Measurements from ENCODE around the gene BBS10. TPM values are rescaled to one million over a fixed set of nuclear protein-coding genes. Genes with fewer than 3 reads are reported as not detected.
"Not testable (repeated sequence)": the region's sequence is repeated elsewhere in the genome, so short reads cannot be mapped to it uniquely, and the experiment has no call there.

Gene BBS10
- total RNA-seq, 1 experiment from 2014 or later, result 6.0 TPM

DNA sequence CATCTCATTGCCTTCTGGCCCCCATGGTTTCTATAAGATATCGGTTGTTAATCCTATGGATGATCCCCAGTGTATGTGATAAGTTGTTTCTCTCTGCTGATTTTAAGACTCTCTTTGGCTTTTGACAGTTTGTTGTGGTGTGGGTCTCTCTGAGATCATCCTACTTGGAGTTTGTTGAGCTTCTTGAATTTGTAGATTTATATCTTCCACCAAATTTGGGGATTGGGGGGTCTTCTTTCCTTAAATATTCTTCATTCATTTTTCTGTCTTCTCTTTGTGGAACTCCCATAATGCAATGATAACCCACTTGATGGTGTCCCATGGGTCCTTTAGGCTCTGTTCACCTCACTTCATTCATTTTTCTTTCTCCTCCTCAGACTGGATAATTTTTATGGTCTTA, 20.0 kb upstream of the BBS10 start:
- H3K9me3 ChIP-seq, result no peaks in the 10 kb centered on the region
- H3K27ac Mint-ChIP-seq (ENCODE audit: unreplicated experiment), result no peak overlapping the region
- H3K27me3 Mint-ChIP-seq (ENCODE audit: insufficient read depth, unreplicated experiment), result no peaks in the 10 kb centered on the region
- no peaks in the 10 kb centered on the region for H3K36me3 ChIP-seq (ENCODE audit: control insufficient read depth, insufficient read depth, low read length)
- peaks cover 10% of the 10 kb centered on the region for H3K9me3 Mint-ChIP-seq (ENCODE audit: unreplicated experiment)
- BruUV-seq (replicated peaks), result no TSS peak
- ChIA-PET POLR2A (no interaction called here), CTCF (no interaction called here)
- H3K4me3 ChIP-seq (ENCODE audit: low read depth, low read length), result no peak overlapping the region
- no peaks in the 10 kb centered on the region for H3K4me1 ChIP-seq
- TF ChIP-seq, protein P1, sequence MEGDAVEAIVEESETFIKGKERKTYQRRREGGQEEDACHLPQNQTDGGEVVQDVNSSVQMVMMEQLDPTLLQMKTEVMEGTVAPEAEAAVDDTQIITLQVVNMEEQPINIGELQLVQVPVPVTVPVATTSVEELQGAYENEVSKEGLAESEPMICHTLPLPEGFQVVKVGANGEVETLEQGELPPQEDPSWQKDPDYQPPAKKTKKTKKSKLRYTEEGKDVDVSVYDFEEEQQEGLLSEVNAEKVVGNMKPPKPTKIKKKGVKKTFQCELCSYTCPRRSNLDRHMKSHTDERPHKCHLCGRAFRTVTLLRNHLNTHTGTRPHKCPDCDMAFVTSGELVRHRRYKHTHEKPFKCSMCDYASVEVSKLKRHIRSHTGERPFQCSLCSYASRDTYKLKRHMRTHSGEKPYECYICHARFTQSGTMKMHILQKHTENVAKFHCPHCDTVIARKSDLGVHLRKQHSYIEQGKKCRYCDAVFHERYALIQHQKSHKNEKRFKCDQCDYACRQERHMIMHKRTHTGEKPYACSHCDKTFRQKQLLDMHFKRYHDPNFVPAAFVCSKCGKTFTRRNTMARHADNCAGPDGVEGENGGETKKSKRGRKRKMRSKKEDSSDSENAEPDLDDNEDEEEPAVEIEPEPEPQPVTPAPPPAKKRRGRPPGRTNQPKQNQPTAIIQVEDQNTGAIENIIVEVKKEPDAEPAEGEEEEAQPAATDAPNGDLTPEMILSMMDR (IDR thresholded peaks at IDR 0.05; ENCODE audit: insufficient read depth in 1 of 2, low read depth in 1 of 2, low read length in 1 of 2, severe bottlenecking in 1 of 2, unreplicated experiment in 1 of 2), result no peak
- intact Hi-C loops (cut with micrococcal nuclease; ENCODE audit: unreplicated experiment), result no loop called here
- no peak for DNase-seq
- H3K36me3 Mint-ChIP-seq (ENCODE audit: insufficient read depth, unreplicated experiment), result peaks cover 42% of the 10 kb centered on the region
- H3K4me1 Mint-ChIP-seq (ENCODE audit: low read depth, unreplicated experiment), result no peaks in the 10 kb centered on the region
- no peak overlapping the region for H3K4me3 Mint-ChIP-seq (ENCODE audit: unreplicated experiment)
- no peaks in the 10 kb centered on the region for H3K27me3 ChIP-seq (replicated peaks; ENCODE audit: control insufficient read depth, insufficient read depth, low read length)

DNA sequence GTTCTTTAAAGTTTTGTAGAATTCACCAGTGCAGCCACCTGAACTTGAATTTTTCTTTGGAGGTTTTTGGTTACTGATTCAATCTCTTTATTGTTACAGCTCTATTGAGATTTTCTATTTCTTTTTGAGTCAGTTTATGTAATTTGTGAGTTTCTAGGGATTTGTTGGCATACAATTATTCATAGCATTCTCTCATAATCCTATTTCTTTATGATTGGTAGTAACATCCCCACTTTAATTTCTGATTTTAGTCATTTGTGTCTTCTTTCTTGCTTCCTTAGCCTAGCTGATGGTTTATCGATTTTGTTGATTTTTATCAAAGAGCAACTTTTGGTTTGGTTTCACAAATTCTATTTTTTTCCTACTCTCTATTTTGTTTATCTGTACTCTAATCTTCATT, 17.9 kb upstream of the BBS10 start:
- CTCF ChIA-PET, result no interaction called here

DNA sequence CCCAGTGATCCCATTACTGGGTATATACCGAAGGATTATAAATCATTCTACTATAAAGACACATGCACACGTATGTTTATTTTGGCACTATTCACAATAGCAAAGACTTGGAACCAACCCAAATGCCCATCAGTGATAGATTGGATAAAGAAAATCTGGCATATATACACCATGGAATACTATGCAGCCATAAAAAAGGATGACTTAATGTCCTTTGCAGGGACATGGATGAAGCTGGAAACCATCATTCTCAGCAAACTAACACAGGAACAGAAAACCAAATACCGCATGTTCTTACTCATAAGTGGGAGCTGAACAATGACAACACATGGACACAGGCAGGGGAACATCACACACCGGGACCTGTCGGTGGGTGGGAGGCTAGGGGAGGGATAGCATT, 15.9 kb upstream of the BBS10 start:
- H3K27ac Mint-ChIP-seq (ENCODE audit: unreplicated experiment); CTCF ChIA-PET; H3K9me3 ChIP-seq; H3K4me3 Mint-ChIP-seq (ENCODE audit: unreplicated experiment); H3K9me3 Mint-ChIP-seq (ENCODE audit: unreplicated experiment); H3K4me3 ChIP-seq (ENCODE audit: low read depth, low read length); H3K27me3 ChIP-seq (replicated peaks; ENCODE audit: control insufficient read depth, insufficient read depth, low read length); BruUV-seq (replicated peaks); POLR2A ChIA-PET; DNase-seq; H3K4me1 Mint-ChIP-seq (ENCODE audit: low read depth, unreplicated experiment); H3K36me3 ChIP-seq (ENCODE audit: control insufficient read depth, insufficient read depth, low read length); H3K4me1 ChIP-seq; H3K27me3 Mint-ChIP-seq (ENCODE audit: insufficient read depth, unreplicated experiment); intact Hi-C loops (cut with micrococcal nuclease; ENCODE audit: unreplicated experiment): not testable (repeated sequence)
- H3K36me3 Mint-ChIP-seq (ENCODE audit: insufficient read depth, unreplicated experiment), result peaks cover 50% of the 10 kb centered on the region

More for the DNA sequence above, 17.9 kb upstream of the BBS10 start:
- Mint-ChIP-seq H3K27ac (ENCODE audit: unreplicated experiment) (no peak overlapping the region), H3K27me3 (ENCODE audit: insufficient read depth, unreplicated experiment) (no peaks in the 10 kb centered on the region), H3K9me3 (ENCODE audit: unreplicated experiment) (peaks cover 10% of the 10 kb centered on the region), H3K36me3 (ENCODE audit: insufficient read depth, unreplicated experiment) (peaks cover 47% of the 10 kb centered on the region), H3K4me3 (ENCODE audit: unreplicated experiment) (no peak overlapping the region), H3K4me1 (ENCODE audit: low read depth, unreplicated experiment) (no peaks in the 10 kb centered on the region)
- H3K36me3 ChIP-seq (ENCODE audit: control insufficient read depth, insufficient read depth, low read length), result no peaks in the 10 kb centered on the region
- H3K4me3 ChIP-seq (ENCODE audit: low read depth, low read length), result no peak overlapping the region
- BruUV-seq (replicated peaks), result no TSS peak
- TF ChIP-seq, protein P1 (IDR thresholded peaks at IDR 0.05; ENCODE audit: insufficient read depth in 1 of 2, low read depth in 1 of 2, low read length in 1 of 2, severe bottlenecking in 1 of 2, unreplicated experiment in 1 of 2), result no peak
- no peaks in the 10 kb centered on the region for H3K27me3 ChIP-seq (replicated peaks; ENCODE audit: control insufficient read depth, insufficient read depth, low read length)
- H3K9me3 ChIP-seq, result no peaks in the 10 kb centered on the region
- H3K4me1 ChIP-seq, result no peaks in the 10 kb centered on the region
- POLR2A ChIA-PET, result no interaction called here
- intact Hi-C loops (cut with micrococcal nuclease; ENCODE audit: unreplicated experiment), result no loop called here
- DNase-seq, result no peak

DNA sequence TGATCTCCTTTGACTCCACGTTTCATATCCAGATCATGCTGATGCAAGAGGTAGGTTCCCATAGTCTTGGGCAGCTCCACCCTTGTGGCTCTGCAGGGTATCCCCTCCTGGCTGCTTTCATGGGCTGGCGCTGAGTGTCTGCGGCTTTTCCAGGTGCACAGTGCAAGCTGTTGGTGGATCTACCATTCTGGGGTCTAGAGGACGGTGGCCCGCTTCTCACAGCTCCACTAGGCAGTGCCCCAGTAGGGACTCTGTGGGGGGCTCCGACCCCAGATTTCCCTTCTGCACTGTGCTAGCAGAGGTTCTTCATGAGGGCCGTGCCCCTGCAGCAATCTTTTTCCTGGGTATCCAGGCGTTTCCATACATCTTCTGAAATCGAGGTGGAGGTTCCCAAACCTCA, 12.1 kb upstream of the BBS10 start:
- Mint-ChIP-seq H3K9me3 (ENCODE audit: unreplicated experiment) (no peaks in the 10 kb centered on the region), H3K4me3 (ENCODE audit: unreplicated experiment) (no peak overlapping the region), H3K4me1 (ENCODE audit: low read depth, unreplicated experiment) (no peaks in the 10 kb centered on the region), H3K27ac (ENCODE audit: unreplicated experiment) (no peak overlapping the region), H3K27me3 (ENCODE audit: insufficient read depth, unreplicated experiment) (no peaks in the 10 kb centered on the region), H3K36me3 (ENCODE audit: insufficient read depth, unreplicated experiment) (peaks cover 30% of the 10 kb centered on the region)
- no TSS peak for BruUV-seq (replicated peaks)
- no peak overlapping the region for H3K4me3 ChIP-seq (ENCODE audit: low read depth, low read length)
- ChIA-PET POLR2A (no interaction called here), CTCF (no interaction called here)
- H3K9me3 ChIP-seq, result no peaks in the 10 kb centered on the region
- intact Hi-C loops (cut with micrococcal nuclease; ENCODE audit: unreplicated experiment), result no loop called here
- H3K27me3 ChIP-seq (replicated peaks; ENCODE audit: control insufficient read depth, insufficient read depth, low read length), result no peaks in the 10 kb centered on the region
- H3K4me1 ChIP-seq, result 0 out of 2 replicates have a peak, but pooled peaks cover 3% of the 10 kb centered on the region
- H3K36me3 ChIP-seq (ENCODE audit: control insufficient read depth, insufficient read depth, low read length), result no peaks in the 10 kb centered on the region
- TF ChIP-seq, protein P1 (IDR thresholded peaks at IDR 0.05; ENCODE audit: insufficient read depth in 1 of 2, low read depth in 1 of 2, low read length in 1 of 2, severe bottlenecking in 1 of 2, unreplicated experiment in 1 of 2), result no peak
- DNase-seq, result no peak

All from Caco-2 (cell line).